ENCODE data around the gene RBM47.
"Not testable (repeated sequence)": the region's sequence is repeated elsewhere in the genome, so short reads cannot be mapped to it uniquely, and the experiment has no call there.

Gene RBM47

GRCh38 chr4:40525752-40526598 is 103.7 kb downstream of the RBM47 start:
- no peak for FAIRE-seq

GRCh38 chr4:40524366-40525041 is 105.2 kb downstream of the RBM47 start:
- peak; percentile 64 for FAIRE-seq

GRCh38 chr4:40523581-40523980 is 106.1 kb downstream of the RBM47 start:
- no peak for FAIRE-seq

- FAIRE-seq, result no peak
Observed at GRCh38 chr4:40521957-40522356, 107.7 kb downstream of the RBM47 start.

- FAIRE-seq, result no peak
Observed at GRCh38 chr4:40520533-40520932, 109.1 kb downstream of the RBM47 start.

- not testable (repeated sequence) for FAIRE-seq
Observed at GRCh38 chr4:40517081-40517480, 112.6 kb downstream of the RBM47 start.

GRCh38 chr4:40516651-40517050 is 113.0 kb downstream of the RBM47 start:
- FAIRE-seq, result no peak

GRCh38 chr4:40515398-40516293 is 114.0 kb downstream of the RBM47 start:
- no peak for FAIRE-seq

GRCh38 chr4:40515037-40515397 is 114.6 kb downstream of the RBM47 start:
- FAIRE-seq, result no peak

- FAIRE-seq, result no peak
Observed at GRCh38 chr4:40514497-40514951, 115.1 kb downstream of the RBM47 start.

- no peak for FAIRE-seq
Observed at GRCh38 chr4:40511036-40511614, 118.5 kb downstream of the RBM47 start.

GRCh38 chr4:40507977-40508376 is 121.7 kb downstream of the RBM47 start:
- no peak for FAIRE-seq

GRCh38 chr4:40506492-40506891 is 123.2 kb downstream of the RBM47 start:
- no peak for FAIRE-seq

- FAIRE-seq, result no peak
Observed at GRCh38 chr4:40506066-40506465, 123.6 kb downstream of the RBM47 start.

GRCh38 chr4:40502934-40503333 is 126.7 kb downstream of the RBM47 start:
- FAIRE-seq, result no peak

- no peak for FAIRE-seq
Observed at GRCh38 chr4:40502220-40502619, 127.4 kb downstream of the RBM47 start.

GRCh38 chr4:40500781-40501180 is 128.9 kb downstream of the RBM47 start:
- FAIRE-seq, result no peak

- no peak for FAIRE-seq
Observed at GRCh38 chr4:40493160-40493559, 136.5 kb downstream of the RBM47 start.

GRCh38 chr4:40492691-40493090 is 137.0 kb downstream of the RBM47 start:
- FAIRE-seq, result no peak

GRCh38 chr4:40490481-40490880 is 139.2 kb downstream of the RBM47 start:
- FAIRE-seq, result no peak

GRCh38 chr4:40489961-40490360 is 139.7 kb downstream of the RBM47 start:
- no peak for FAIRE-seq

GRCh38 chr4:40486534-40486933 is 143.1 kb downstream of the RBM47 start:
- no peak for FAIRE-seq

Data from endometrium (tissue), 2 donors.